ENCODE data around the gene IVD.

GRCh38 chr15:40369971-40370370, 35.6 kb upstream of the IVD start:
- TF ChIP-seq POLR2A (IDR thresholded peaks at IDR 0.05; ENCODE audit: low read depth, low read length), result no peak
- no peak for TF ChIP-seq TAF1 (IDR thresholded peaks at IDR 0.05; ENCODE audit: low read depth, low read length)
- no peak for TF ChIP-seq PAX5 (IDR thresholded peaks at IDR 0.05; ENCODE audit: insufficient read depth, low read length, severe bottlenecking)
- no peak for TF ChIP-seq POU2F2 (IDR thresholded peaks at IDR 0.05; ENCODE audit: low read depth, low read length)
- TF ChIP-seq POLR2AphosphoS5 (IDR thresholded peaks at IDR 0.05; ENCODE audit: low read depth, low read length), result no peak
- TF ChIP-seq SPI1 (IDR thresholded peaks at IDR 0.05; ENCODE audit: low read depth, low read length), result no peak

Measured in GM12891 (cell line).